ENCODE results near the gene PSME2. TPM values are rescaled to one million over a fixed set of nuclear protein-coding genes. Genes with fewer than 3 reads are reported as not detected.
"Not testable (repeated sequence)": the region's sequence is repeated elsewhere in the genome, so short reads cannot be mapped to it uniquely, and the experiment has no call there.

The PSME2 gene
- total RNA-seq, 1 donor from 2014 or later = 91.8 TPM

- no peak for TF ChIP-seq CTCF (IDR thresholded peaks at IDR 0.05)
- no peak for DNase-seq (ENCODE audit: extremely low spot score, unreplicated experiment)
- H3K4me3 Mint-ChIP-seq (ENCODE audit: unreplicated experiment) = no peak overlapping the region
- no peaks in the 10 kb centered on the region for H3K27me3 Mint-ChIP-seq (ENCODE audit: unreplicated experiment)
- no peaks in the 10 kb centered on the region for H3K36me3 Mint-ChIP-seq (ENCODE audit: unreplicated experiment)
- H3K4me1 Mint-ChIP-seq (ENCODE audit: unreplicated experiment) = peaks cover 10% of the 10 kb centered on the region
- H3K9me3 Mint-ChIP-seq (ENCODE audit: unreplicated experiment) = no peaks in the 10 kb centered on the region
- H3K27ac Mint-ChIP-seq (ENCODE audit: unreplicated experiment) = no peak overlapping the region
Measured at GRCh38 chr14:24110060-24110459, 36.4 kb downstream of the PSME2 start.

DNA sequence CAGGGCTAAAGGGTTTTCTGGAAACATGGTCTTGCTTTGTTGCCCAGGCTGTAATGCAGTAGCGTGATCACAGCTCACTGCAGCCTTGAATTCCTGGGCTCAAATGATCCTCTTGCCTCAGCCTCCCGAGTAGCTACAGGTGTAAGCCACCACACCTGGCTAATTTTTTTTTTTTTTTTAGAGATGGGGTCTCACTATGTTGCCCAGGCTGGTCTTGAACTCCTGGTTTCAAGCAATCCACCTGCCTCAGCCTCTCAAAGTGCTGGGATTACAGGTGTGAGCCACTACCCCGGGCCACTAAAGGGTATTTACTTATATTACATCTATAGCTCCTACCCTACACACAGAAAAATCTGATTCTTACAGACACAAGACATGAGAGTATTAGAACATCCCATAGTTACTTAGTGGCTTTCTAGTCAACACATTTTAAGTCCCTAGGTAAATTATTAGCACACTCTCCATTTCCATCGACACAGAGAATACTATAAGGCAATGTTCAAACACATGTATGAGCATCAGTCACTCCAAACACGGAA lies 38.0 kb downstream of the PSME2 start:
- Mint-ChIP-seq H3K4me3 (ENCODE audit: unreplicated experiment) (no peak overlapping the region), H3K4me1 (ENCODE audit: unreplicated experiment) (peaks cover 9% of the 10 kb centered on the region), H3K27ac (ENCODE audit: unreplicated experiment) (peak overlapping the region; percentile 42), H3K9me3 (ENCODE audit: unreplicated experiment) (no peaks in the 10 kb centered on the region), H3K27me3 (ENCODE audit: unreplicated experiment) (no peaks in the 10 kb centered on the region), H3K36me3 (ENCODE audit: unreplicated experiment) (peaks cover 11% of the 10 kb centered on the region)
- no peak for TF ChIP-seq CTCF (IDR thresholded peaks at IDR 0.05)
- no peak for DNase-seq (ENCODE audit: extremely low spot score, unreplicated experiment)

DNA sequence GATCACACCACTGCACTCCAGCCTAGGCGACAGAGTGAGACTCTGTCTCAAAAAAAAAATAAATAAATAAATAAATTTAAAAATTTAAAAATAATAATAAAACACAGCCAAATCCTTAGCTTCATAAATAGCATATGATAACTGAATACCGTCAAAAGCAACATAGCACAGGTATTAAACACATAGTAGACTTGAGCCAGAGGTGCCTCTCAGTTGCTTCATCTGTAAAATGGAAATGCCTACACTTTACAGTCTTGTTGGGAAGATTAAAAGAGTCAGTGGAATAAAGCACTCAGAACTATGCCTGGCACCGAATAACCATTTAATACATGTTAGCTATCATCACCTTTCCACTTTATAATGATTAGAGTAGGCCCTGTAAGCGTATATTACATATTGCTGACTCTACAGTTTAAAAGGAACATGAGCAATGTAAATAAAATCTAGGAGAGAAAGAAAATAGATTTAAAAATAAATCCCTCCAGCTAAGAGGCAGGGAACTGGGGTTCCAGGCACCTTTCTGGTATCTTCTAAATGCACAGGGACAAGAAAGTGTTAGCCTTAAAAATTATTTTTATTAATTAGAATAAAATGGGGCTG lies 39.6 kb downstream of the PSME2 start:
- Mint-ChIP-seq H3K27ac (ENCODE audit: unreplicated experiment) (no peak overlapping the region), H3K4me3 (ENCODE audit: unreplicated experiment) (no peak overlapping the region), H3K4me1 (ENCODE audit: unreplicated experiment) (peaks cover 7% of the 10 kb centered on the region), H3K9me3 (ENCODE audit: unreplicated experiment) (no peaks in the 10 kb centered on the region), H3K36me3 (ENCODE audit: unreplicated experiment) (peaks cover 16% of the 10 kb centered on the region), H3K27me3 (ENCODE audit: unreplicated experiment) (no peaks in the 10 kb centered on the region)
- no peak for DNase-seq (ENCODE audit: extremely low spot score, unreplicated experiment)
- TF ChIP-seq CTCF (IDR thresholded peaks at IDR 0.05) = no peak

DNA sequence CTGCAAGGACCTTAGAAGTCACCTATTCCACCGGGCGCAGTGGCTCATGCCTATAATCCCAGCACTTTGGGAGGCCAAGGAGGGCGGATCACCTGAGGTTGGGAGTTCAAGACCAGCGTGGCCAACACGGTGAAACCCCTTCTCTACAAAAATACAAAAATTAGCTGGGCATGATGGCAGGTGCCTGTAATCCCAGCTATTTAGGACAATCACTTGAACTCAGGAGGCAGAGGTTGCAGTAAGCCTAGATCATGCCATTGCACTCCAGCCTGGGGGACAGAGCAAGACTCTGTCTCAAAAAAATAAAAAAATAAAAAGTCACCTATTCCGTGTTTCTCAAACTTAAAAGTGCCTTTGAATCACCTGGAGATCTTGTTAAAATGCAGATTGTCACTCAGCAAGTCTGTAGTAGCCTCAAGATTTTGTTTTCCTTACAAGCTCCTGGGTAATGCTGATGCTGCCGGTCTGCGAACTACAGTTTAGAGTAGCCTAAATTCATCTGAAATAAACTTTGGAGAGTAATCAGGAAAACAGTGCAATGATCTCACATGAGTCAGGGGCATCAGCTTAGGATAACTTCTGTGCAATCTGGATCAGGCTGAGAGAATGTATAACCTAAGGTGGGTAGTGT lies 40.7 kb downstream of the PSME2 start:
- not testable (repeated sequence) for H3K4me1 Mint-ChIP-seq (ENCODE audit: unreplicated experiment)
- H3K36me3 Mint-ChIP-seq (ENCODE audit: unreplicated experiment) = peaks cover 19% of the 10 kb centered on the region

GRCh38 chr14:24103451-24103850 lies 43.0 kb downstream of the PSME2 start:
- no peak for TF ChIP-seq CTCF (IDR thresholded peaks at IDR 0.05)
- no peaks in the 10 kb centered on the region for H3K27me3 Mint-ChIP-seq (ENCODE audit: unreplicated experiment)
- H3K36me3 Mint-ChIP-seq (ENCODE audit: unreplicated experiment) = peaks cover 31% of the 10 kb centered on the region
- no peaks in the 10 kb centered on the region for H3K9me3 Mint-ChIP-seq (ENCODE audit: unreplicated experiment)
- no peak for DNase-seq (ENCODE audit: extremely low spot score, unreplicated experiment)
- peaks cover under 1% of the 10 kb centered on the region for H3K4me1 Mint-ChIP-seq (ENCODE audit: unreplicated experiment)
- no peak overlapping the region for H3K27ac Mint-ChIP-seq (ENCODE audit: unreplicated experiment)
- no peak overlapping the region for H3K4me3 Mint-ChIP-seq (ENCODE audit: unreplicated experiment)

More for the DNA sequence above, 40.7 kb downstream of the PSME2 start:
- not testable (repeated sequence) for DNase-seq (ENCODE audit: extremely low spot score, unreplicated experiment); H3K27ac Mint-ChIP-seq (ENCODE audit: unreplicated experiment); H3K4me3 Mint-ChIP-seq (ENCODE audit: unreplicated experiment); H3K27me3 Mint-ChIP-seq (ENCODE audit: unreplicated experiment); H3K9me3 Mint-ChIP-seq (ENCODE audit: unreplicated experiment)
